Osteoblast (primary cell): Measurements from ENCODE around the gene SCN8A. TPM values are rescaled to one million over a fixed set of nuclear protein-coding genes. Genes with fewer than 3 reads are reported as not detected.

Experiments used
- DNase-seq: peaks from one replicate; pipeline ENCODE4 v3.0.0; 2011; ENCODE audit warnings: low spot score, mixed read lengths; ENCODE audit not compliant: insufficient read length; ENCODE audit errors: missing footprints
- H2AFZ ChIP-seq: 2 replicates; pipeline ENCODE4 v1.6.0; 2011; ENCODE audit warnings: mild to moderate bottlenecking, low read length
- H3K27ac ChIP-seq: 2 replicates; pipeline ENCODE4 v1.5.1; 2011; ENCODE audit warnings: mild to moderate bottlenecking, low read depth, low read length, moderate library complexity
- H3K27me3 ChIP-seq: 2 replicates; pipeline ENCODE4 v1.6.0; 2012; ENCODE audit warnings: mild to moderate bottlenecking, control low read depth, inconsistent platforms, low read length, moderate library complexity; ENCODE audit not compliant: insufficient read depth
- H3K36me3 ChIP-seq: 2 replicates; pipeline ENCODE4 v1.5.1; 2011; ENCODE audit warnings: mild to moderate bottlenecking, low read length, control low read depth, moderate library complexity; ENCODE audit not compliant: insufficient read depth
- H3K4me1 ChIP-seq: 2 replicates; pipeline ENCODE4 v1.5.1; 2011; ENCODE audit warnings: mild to moderate bottlenecking, low read length, control low read depth, moderate library complexity; ENCODE audit not compliant: insufficient read depth
- H3K4me2 ChIP-seq: 2 replicates; pipeline ENCODE4 v1.6.0; 2011; ENCODE audit warnings: mild to moderate bottlenecking, low read length; ENCODE audit not compliant: insufficient read depth
- H3K4me3 ChIP-seq: fragments of 200-600 bp; sonication (generic); 3 replicates; pipeline ENCODE4 v1.5.1; 2012; ENCODE audit warnings: mild to moderate bottlenecking, low read length, inconsistent platforms; ENCODE audit not compliant: insufficient read depth
- H3K79me2 ChIP-seq: 2 replicates; pipeline ENCODE4 v1.6.0; 2012; ENCODE audit warnings: mild to moderate bottlenecking, low read length, control low read depth, inconsistent platforms; ENCODE audit not compliant: insufficient read depth
- H3K9me3 ChIP-seq: 2 replicates; pipeline ENCODE4 v1.5.1; 2011; ENCODE audit warnings: low read depth, low read length, control low read depth
- H4K20me1 ChIP-seq: 2 replicates; pipeline ENCODE4 v1.6.0; 2012; ENCODE audit warnings: mild to moderate bottlenecking, low read length, control low read depth; ENCODE audit not compliant: insufficient read depth
- CTCF ChIP-seq: IDR thresholded peaks from 2 replicates; pipeline ENCODE4 v1.5.1; 2011; ENCODE audit warnings: mild to moderate bottlenecking, low read depth, low read length, moderate library complexity; ENCODE audit errors: extremely low read depth
- total RNA-seq: library from RNA; depleted of rRNA; stranded (reverse); fragments of >200 nt; gene quantifications from 2 replicates; pipeline ENCODE4 v1.2.3, GENCODE V29; 2012

SCN8A gene
- total RNA-seq, 1 donor = 26.4 TPM

GRCh38 chr12:51726931-51727330, 135.9 kb downstream of the SCN8A start:
- H2AFZ ChIP-seq = no peak overlapping the region
- no peaks in the 10 kb centered on the region for H3K9me3 ChIP-seq
- no peak overlapping the region for H3K4me3 ChIP-seq
- H3K27ac ChIP-seq = no peak overlapping the region
- H4K20me1 ChIP-seq = no peaks in the 10 kb centered on the region
- H3K36me3 ChIP-seq = peaks cover 17% of the 10 kb centered on the region
- H3K79me2 ChIP-seq = no peaks in the 10 kb centered on the region
- no peaks in the 10 kb centered on the region for H3K4me1 ChIP-seq
- DNase-seq = peak; percentile 41
- peak; percentile 16 for TF ChIP-seq CTCF
- no peaks in the 10 kb centered on the region for H3K27me3 ChIP-seq
- no peak overlapping the region for H3K4me2 ChIP-seq

GRCh38 chr12:51729331-51729730, 138.3 kb downstream of the SCN8A start:
- Histone ChIP-seq H3K4me3 (no peak overlapping the region), H3K4me2 (no peak overlapping the region), H3K27ac (no peak overlapping the region), H2AFZ (no peak overlapping the region), H3K9me3 (no peaks in the 10 kb centered on the region), H3K36me3 (peaks cover 1% of the 10 kb centered on the region), H3K27me3 (no peaks in the 10 kb centered on the region), H4K20me1 (no peaks in the 10 kb centered on the region), H3K4me1 (no peaks in the 10 kb centered on the region), H3K79me2 (no peaks in the 10 kb centered on the region)
- DNase-seq = no peak
- no peak for TF ChIP-seq CTCF

GRCh38 chr12:51730745-51731144, 139.7 kb downstream of the SCN8A start:
- H4K20me1 ChIP-seq = no peaks in the 10 kb centered on the region
- no peak overlapping the region for H3K4me2 ChIP-seq
- H3K27ac ChIP-seq = no peak overlapping the region
- H2AFZ ChIP-seq = no peak overlapping the region
- no peaks in the 10 kb centered on the region for H3K9me3 ChIP-seq
- no peaks in the 10 kb centered on the region for H3K36me3 ChIP-seq
- TF ChIP-seq CTCF = no peak
- H3K27me3 ChIP-seq = no peaks in the 10 kb centered on the region
- H3K79me2 ChIP-seq = no peaks in the 10 kb centered on the region
- no peaks in the 10 kb centered on the region for H3K4me1 ChIP-seq
- DNase-seq = no peak
- H3K4me3 ChIP-seq = no peak overlapping the region

GRCh38 chr12:51740536-51740935, 149.5 kb downstream of the SCN8A start:
- H3K4me1 ChIP-seq = no peaks in the 10 kb centered on the region
- no peaks in the 10 kb centered on the region for H3K27me3 ChIP-seq
- no peak for DNase-seq
- no peak overlapping the region for H2AFZ ChIP-seq
- H4K20me1 ChIP-seq = peaks cover 8% of the 10 kb centered on the region
- H3K79me2 ChIP-seq = no peaks in the 10 kb centered on the region
- no peak overlapping the region for H3K27ac ChIP-seq
- no peaks in the 10 kb centered on the region for H3K36me3 ChIP-seq
- no peak for TF ChIP-seq CTCF
- H3K4me2 ChIP-seq = no peak overlapping the region
- no peaks in the 10 kb centered on the region for H3K9me3 ChIP-seq
- no peak overlapping the region for H3K4me3 ChIP-seq
